Esophagus squamous epithelium (tissue), 5 donors: ENCODE results near the gene S100A7A. TPM values are rescaled to one million over a fixed set of nuclear protein-coding genes. Genes with fewer than 3 reads are reported as not detected.
"Not testable (repeated sequence)": the region's sequence is repeated elsewhere in the genome, so short reads cannot be mapped to it uniquely, and the experiment has no call there.

Source experiments
- DNase-seq: peaks from one replicate; lab custom pipeline; 2025; lab: John Stamatoyannopoulos, UW
- H3K27ac ChIP-seq, 4 donors: fragments of 200-600 bp; sonication (generic); one replicate each; pipeline ENCODE4 v1.5.1; 2016 to 2019; ENCODE audit warnings: mild to moderate bottlenecking in 1 of 4
- H3K27me3 ChIP-seq, 4 donors: fragments of 200-600 bp; sonication (generic); 1 replicate in 3 of 4; 2 replicates in 1 of 4; pipeline versions ENCODE4 v1.5.1 to v1.6.0; 2017 to 2021; ENCODE audit warnings: antibody characterized with exemption in 1 of 4
- H3K36me3 ChIP-seq, 3 donors: fragments of 200-600 bp; sonication (generic); one replicate each; pipeline ENCODE4 v1.5.1; 2016 to 2019
- H3K4me1 ChIP-seq, 3 donors: fragments of 200-600 bp; sonication (generic); one replicate each; pipeline ENCODE4 v1.5.1; 2017 to 2019
- H3K4me3 ChIP-seq, 4 donors: fragments of 200-600 bp; sonication (generic); 1 replicate in 3 of 4; 2 replicates in 1 of 4; pipeline ENCODE4 v1.5.1; 2016 to 2019; ENCODE audit warnings: mild to moderate bottlenecking in 2 of 4, moderate library complexity in 1 of 4
- H3K9me3 ChIP-seq, 3 donors: fragments of 200-600 bp; sonication (generic); one replicate each; pipeline ENCODE4 v1.5.1; 2016 to 2019
- CTCF ChIP-seq, 6 experiments: fragments of 450-650 bp in 4 of 6; fragments of 200-600 bp in 2 of 6; sonication (generic) in 2 of 6; IDR thresholded peaks; one replicate each; pipeline ENCODE4 v1.5.1; 2016 to 2019; ENCODE audit warnings: antibody characterized with exemption in 6 of 6, mild to moderate bottlenecking in 4 of 6, moderate library complexity in 4 of 6
- POLR2A ChIP-seq, 4 donors: fragments of 450-650 bp; IDR thresholded peaks; one replicate each; pipeline ENCODE4 v1.6.1; 2017; ENCODE audit warnings: antibody characterized with exemption in 4 of 4, mild to moderate bottlenecking in 4 of 4, moderate library complexity in 3 of 4
- WGBS, 2 donors: methylation state at CpG; one replicate each; pipeline ENCODE4 v1.1.5; 2018; 5-methylcytosine and 5-hydroxymethylcytosine counted together
- intact Hi-C: fragments of 100-400 bp; cut with DNase I; formaldehyde crosslinking; loops from one replicate; pipeline ENCODE4 v1.15.0; 2022
- total RNA-seq, 4 donors: library from RNA; depleted of rRNA; stranded (reverse); fragments of >200 nt; gene quantifications; one replicate each; pipeline ENCODE4 v1.1.0, GENCODE V29; 2016
- donor health status: DM: yes; HTN: yes; CAD: no.

Gene S100A7A
- total RNA-seq, 4 donors from 2014 or later, result 6.7 to 72.9 (median 8.1) TPM; not detected in 1

GRCh38 chr1:153401461-153401860, 14.9 kb upstream of the S100A7A start:
- intact Hi-C loops, result no loop called here
- Histone ChIP-seq H3K27me3 (peaks cover 0 to 20% (median 0%) of the 10 kb centered on the region in 4 donors), H3K4me1 (peaks cover 0 to 8% (median 0%) of the 10 kb centered on the region in 3 donors), H3K4me3 (no peak overlapping the region), H3K27ac (no peak overlapping the region), H3K9me3 (no peaks in the 10 kb centered on the region), H3K36me3 (no peaks in the 10 kb centered on the region)
- 90% methylated on average over 7 to 9 of the region's 9 CpGs for WGBS, 2 donors
- DNase-seq, result no peak
- TF ChIP-seq CTCF (IDR thresholded peaks at IDR 0.05) (no peak), POLR2A (IDR thresholded peaks at IDR 0.05) (no peak)

GRCh38 chr1:153402226-153402625, 14.1 kb upstream of the S100A7A start:
- H3K9me3 ChIP-seq, result no peaks in the 10 kb centered on the region
- intact Hi-C loops, result no loop called here
- peaks cover 0 to 25% (median 0%) of the 10 kb centered on the region in 4 donors for H3K27me3 ChIP-seq
- TF ChIP-seq CTCF (IDR thresholded peaks at IDR 0.05) (no peak), POLR2A (IDR thresholded peaks at IDR 0.05) (no peak)
- H3K27ac ChIP-seq, result no peak overlapping the region
- no peak for DNase-seq
- peaks cover 0 to 8% (median 0%) of the 10 kb centered on the region in 3 donors for H3K4me1 ChIP-seq
- 63 to 70% methylated on average over 2 of the region's 2 CpGs for WGBS, 2 donors
- no peak overlapping the region for H3K4me3 ChIP-seq
- H3K36me3 ChIP-seq, result no peaks in the 10 kb centered on the region

GRCh38 chr1:153403421-153404085, 12.8 kb upstream of the S100A7A start:
- Histone ChIP-seq H3K4me3 (no peak overlapping the region), H3K4me1 (peaks cover 0 to 12% (median 0%) of the 10 kb centered on the region in 3 donors), H3K36me3 (no peaks in the 10 kb centered on the region), H3K27ac (no peak overlapping the region), H3K27me3 (peaks cover 0 to 25% (median 0%) of the 10 kb centered on the region in 4 donors), H3K9me3 (no peaks in the 10 kb centered on the region)
- DNase-seq, result no peak
- WGBS, 2 donors, result 81 to 90% methylated on average over 11 of the region's 11 CpGs
- intact Hi-C loops, result no loop called here
- TF ChIP-seq POLR2A (IDR thresholded peaks at IDR 0.05) (no peak), CTCF (IDR thresholded peaks at IDR 0.05) (no peak)

- Histone ChIP-seq H3K27ac (no peak overlapping the region), H3K4me1 (peaks cover 0 to 11% (median 0%) of the 10 kb centered on the region in 3 donors), H3K9me3 (no peaks in the 10 kb centered on the region), H3K4me3 (no peak overlapping the region), H3K27me3 (peaks cover 0 to 24% (median 0%) of the 10 kb centered on the region in 4 donors), H3K36me3 (no peaks in the 10 kb centered on the region)
- no peak for DNase-seq
- 76 to 88% methylated on average over 6 to 7 of the region's 7 CpGs for WGBS, 2 donors
- TF ChIP-seq POLR2A (IDR thresholded peaks at IDR 0.05), result no peak
- TF ChIP-seq CTCF (IDR thresholded peaks at IDR 0.05), result no peak
- intact Hi-C loops, result no loop called here
Observed at GRCh38 chr1:153404086-153404635, 12.2 kb upstream of the S100A7A start.

GRCh38 chr1:153404768-153405167, 11.6 kb upstream of the S100A7A start:
- intact Hi-C loops, result no loop called here
- Histone ChIP-seq H3K27me3 (peaks cover 0 to 24% (median 0%) of the 10 kb centered on the region in 4 donors), H3K27ac (no peak overlapping the region), H3K36me3 (no peaks in the 10 kb centered on the region), H3K9me3 (no peaks in the 10 kb centered on the region), H3K4me3 (no peak overlapping the region), H3K4me1 (peaks cover 0 to 5% (median 0%) of the 10 kb centered on the region in 3 donors)
- 32 to 56% methylated on average over 8 to 15 of the region's 15 CpGs for WGBS, 2 donors
- DNase-seq, result no peak
- TF ChIP-seq POLR2A (IDR thresholded peaks at IDR 0.05) (no peak), CTCF (IDR thresholded peaks at IDR 0.05) (peak; percentile 23 to 71 (median 56))

- intact Hi-C loops, H3K4me1 ChIP-seq, H3K36me3 ChIP-seq, H3K9me3 ChIP-seq, H3K27ac ChIP-seq, DNase-seq, H3K4me3 ChIP-seq: not testable (repeated sequence)
- WGBS, 2 donors, result 71 to 95% methylated on average over 2 to 4 of the region's 6 CpGs
- H3K27me3 ChIP-seq, result peaks cover 0 to 24% (median 0%) of the 10 kb centered on the region in 4 donors
Observed at GRCh38 chr1:153405825-153406599, 10.3 kb upstream of the S100A7A start.

GRCh38 chr1:153407274-153407673, 9.0 kb upstream of the S100A7A start:
- WGBS, 2 donors, result 83 to 100% methylated on average over 1 to 3 of the region's 11 CpGs
- H3K36me3 ChIP-seq, H3K9me3 ChIP-seq, intact Hi-C loops, H3K4me3 ChIP-seq, H3K4me1 ChIP-seq, DNase-seq, H3K27ac ChIP-seq: not testable (repeated sequence)
- peaks cover 0 to 24% (median 0%) of the 10 kb centered on the region in 4 donors for H3K27me3 ChIP-seq
